GM19467 (cell line): ENCODE results near the gene LRRC8D.

Source experiments
- ATAC-seq: cut with Tn5 transposase; IDR thresholded peaks from one replicate; pipeline ENCODE4 v1.9.1; 2021; ENCODE audit warnings: mild to moderate bottlenecking, moderate library complexity; ENCODE audit not compliant: unreplicated experiment

LRRC8D gene

GRCh38 chr1:89865498-89866382 lies 44.9 kb downstream of the LRRC8D start:
- ATAC-seq = no peak

GRCh38 chr1:89866568-89866967 lies 45.7 kb downstream of the LRRC8D start:
- ATAC-seq = no peak

- no peak for ATAC-seq
Measured at GRCh38 chr1:89870998-89871397, 50.2 kb downstream of the LRRC8D start.

GRCh38 chr1:89871768-89872473 lies 51.1 kb downstream of the LRRC8D start:
- no peak for ATAC-seq

GRCh38 chr1:89872567-89872966 lies 51.7 kb downstream of the LRRC8D start:
- ATAC-seq = no peak

GRCh38 chr1:89873288-89873687 lies 52.5 kb downstream of the LRRC8D start:
- no peak for ATAC-seq

- ATAC-seq = no peak
Measured at GRCh38 chr1:89873770-89874169, 52.9 kb downstream of the LRRC8D start.

GRCh38 chr1:89876463-89876862 lies 55.6 kb downstream of the LRRC8D start:
- ATAC-seq = no peak

- no peak for ATAC-seq
Measured at GRCh38 chr1:89877756-89878155, 56.9 kb downstream of the LRRC8D start.

- ATAC-seq = no peak
Measured at GRCh38 chr1:89878256-89878655, 57.4 kb downstream of the LRRC8D start.

GRCh38 chr1:89880679-89881078 lies 59.8 kb downstream of the LRRC8D start:
- no peak for ATAC-seq

- no peak for ATAC-seq
Measured at GRCh38 chr1:89881415-89882058, 60.7 kb downstream of the LRRC8D start.

GRCh38 chr1:89882348-89883029 lies 61.7 kb downstream of the LRRC8D start:
- no peak for ATAC-seq

- ATAC-seq = no peak
Measured at GRCh38 chr1:89883030-89883379, 62.2 kb downstream of the LRRC8D start.

- ATAC-seq = no peak
Measured at GRCh38 chr1:89884718-89885596, 64.1 kb downstream of the LRRC8D start.

GRCh38 chr1:89887270-89887669 lies 66.4 kb downstream of the LRRC8D start:
- no peak for ATAC-seq

GRCh38 chr1:89887713-89888112 lies 66.9 kb downstream of the LRRC8D start:
- no peak for ATAC-seq

- ATAC-seq = no peak
Measured at GRCh38 chr1:89888480-89889322, 67.9 kb downstream of the LRRC8D start.

- ATAC-seq = no peak
Measured at GRCh38 chr1:89889323-89889615, 68.4 kb downstream of the LRRC8D start.
